SK-N-SH (cell line): ENCODE data around the gene ANK2.

Experiments used
- CTCF ChIP-seq: fragments of 200-600 bp; sonication (generic); IDR thresholded peaks from 2 replicates; pipeline ENCODE4 v1.6.1; 2017; ENCODE audit warnings: antibody characterized with exemption, mild to moderate bottlenecking, moderate library complexity
- EZH2phosphoT487 ChIP-seq: fragments of 200-600 bp; sonication (generic); IDR thresholded peaks from 2 replicates; pipeline ENCODE4 v1.6.1; 2017; ENCODE audit warnings: low read depth, mixed run types, mild to moderate bottlenecking, antibody characterized with exemption, moderate library complexity, borderline replicate concordance
- FOXM1 ChIP-seq: IDR thresholded peaks from 2 replicates; pipeline ENCODE4 v1.4.0; 2012; ENCODE audit warnings: low read depth, mild to moderate bottlenecking
- GABPA ChIP-seq: IDR thresholded peaks from 2 replicates; pipeline ENCODE4 v1.4.0; 2012; ENCODE audit warnings: low read depth, mild to moderate bottlenecking
- REST ChIP-seq: IDR thresholded peaks from 2 replicates; pipeline ENCODE4 v1.6.1; 2012; ENCODE audit warnings: mild to moderate bottlenecking, low read depth, low read length, moderate library complexity
- SIN3A ChIP-seq: IDR thresholded peaks from 2 replicates; pipeline ENCODE4 v1.6.1; 2012; ENCODE audit warnings: low read depth, mild to moderate bottlenecking, low read length, moderate library complexity, borderline replicate concordance
- SMC3 ChIP-seq: IDR thresholded peaks from 2 replicates; pipeline ENCODE4 v1.6.1; 2012; ENCODE audit warnings: low read depth, low read length, improper control_type of control experiment
- TF ChIP-seq, protein P1 (sequence below): IDR thresholded peaks from 2 replicates; pipeline ENCODE4 v1.4.0; 2012; ENCODE audit warnings: low read depth

- no peak for TF ChIP-seq SIN3A
- no peak for TF ChIP-seq CTCF
- no peak for TF ChIP-seq EZH2phosphoT487
- TF ChIP-seq REST = no peak
- TF ChIP-seq GABPA = no peak
- TF ChIP-seq, protein P1, sequence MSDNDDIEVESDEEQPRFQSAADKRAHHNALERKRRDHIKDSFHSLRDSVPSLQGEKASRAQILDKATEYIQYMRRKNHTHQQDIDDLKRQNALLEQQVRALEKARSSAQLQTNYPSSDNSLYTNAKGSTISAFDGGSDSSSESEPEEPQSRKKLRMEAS = no peak
- TF ChIP-seq FOXM1 = no peak
- TF ChIP-seq SMC3 = no peak
Measured at GRCh38 chr4:113116414-113117357, 67.2 kb downstream of the ANK2 start.
